ENCODE measurements around the gene KPNA4.
"Not testable (repeated sequence)": the region's sequence is repeated elsewhere in the genome, so short reads cannot be mapped to it uniquely, and the experiment has no call there.

The KPNA4 gene

GRCh38 chr3:160565442-160566403 is at the start of gene KPNA4:
TSS of gene KPNA4 (minus strand) at chr3:160565571. CDS start at chr3:160565282, 289 bp downstream.
- peak; percentile 96 to 97 for DNase-seq

GRCh38 chr3:160613661-160614060 is 48.3 kb upstream of the KPNA4 start:
- DNase-seq: no peak

GRCh38 chr3:160612386-160613075 is 47.2 kb upstream of the KPNA4 start:
- DNase-seq: no peak

- no peak for DNase-seq
Observed at GRCh38 chr3:160611141-160611540, 45.8 kb upstream of the KPNA4 start.

GRCh38 chr3:160608870-160609269 is 43.5 kb upstream of the KPNA4 start:
- DNase-seq: no peak

- no peak for DNase-seq
Observed at GRCh38 chr3:160607826-160608225, 42.5 kb upstream of the KPNA4 start.

GRCh38 chr3:160605315-160605714 is 39.9 kb upstream of the KPNA4 start:
- no peak for DNase-seq

GRCh38 chr3:160603845-160604244 is 38.5 kb upstream of the KPNA4 start:
- not testable (repeated sequence) for DNase-seq

- no peak for DNase-seq
Observed at GRCh38 chr3:160602259-160602658, 36.9 kb upstream of the KPNA4 start.

GRCh38 chr3:160601288-160601687 is 35.9 kb upstream of the KPNA4 start:
- DNase-seq: no peak

- DNase-seq: no peak
Observed at GRCh38 chr3:160598865-160599264, 33.5 kb upstream of the KPNA4 start.

GRCh38 chr3:160588023-160588422 is 22.7 kb upstream of the KPNA4 start:
- DNase-seq: no peak

- DNase-seq: no peak
Observed at GRCh38 chr3:160587105-160587504, 21.7 kb upstream of the KPNA4 start.

GRCh38 chr3:160586679-160587078 is 21.3 kb upstream of the KPNA4 start:
- DNase-seq: no peak

- no peak for DNase-seq
Observed at GRCh38 chr3:160583451-160583850, 18.1 kb upstream of the KPNA4 start.

GRCh38 chr3:160580938-160581337 is 15.6 kb upstream of the KPNA4 start:
- no peak for DNase-seq

- no peak for DNase-seq
Observed at GRCh38 chr3:160577556-160578195, 12.3 kb upstream of the KPNA4 start.

- no peak for DNase-seq
Observed at GRCh38 chr3:160577093-160577492, 11.7 kb upstream of the KPNA4 start.

GRCh38 chr3:160576621-160577020 is 11.2 kb upstream of the KPNA4 start:
- DNase-seq: no peak

GRCh38 chr3:160575589-160575988 is 10.2 kb upstream of the KPNA4 start:
- DNase-seq: no peak

- DNase-seq: no peak
Observed at GRCh38 chr3:160574636-160575035, 9.3 kb upstream of the KPNA4 start.

- not testable (repeated sequence) for DNase-seq
Observed at GRCh38 chr3:160573955-160574525, 8.7 kb upstream of the KPNA4 start.

Data from activated CD4-positive, alpha-beta T cell treated with anti-CD3 and anti-CD28 coated beads, Interleukin-2, amount 50 U/mL, for 4 hours (primary cell).